Smooth muscle cell of the pulmonary artery (primary cell): ENCODE results near the gene EIF3CL. TPM values are rescaled to one million over a fixed set of nuclear protein-coding genes. Genes with fewer than 3 reads are reported as not detected.

Experiments used
- total RNA-seq: library from RNA; depleted of rRNA; stranded (reverse); fragments of >200 nt; gene quantifications from 2 replicates; pipeline ENCODE4 v1.2.3, GENCODE V29; 2014

EIF3CL gene, protein sequence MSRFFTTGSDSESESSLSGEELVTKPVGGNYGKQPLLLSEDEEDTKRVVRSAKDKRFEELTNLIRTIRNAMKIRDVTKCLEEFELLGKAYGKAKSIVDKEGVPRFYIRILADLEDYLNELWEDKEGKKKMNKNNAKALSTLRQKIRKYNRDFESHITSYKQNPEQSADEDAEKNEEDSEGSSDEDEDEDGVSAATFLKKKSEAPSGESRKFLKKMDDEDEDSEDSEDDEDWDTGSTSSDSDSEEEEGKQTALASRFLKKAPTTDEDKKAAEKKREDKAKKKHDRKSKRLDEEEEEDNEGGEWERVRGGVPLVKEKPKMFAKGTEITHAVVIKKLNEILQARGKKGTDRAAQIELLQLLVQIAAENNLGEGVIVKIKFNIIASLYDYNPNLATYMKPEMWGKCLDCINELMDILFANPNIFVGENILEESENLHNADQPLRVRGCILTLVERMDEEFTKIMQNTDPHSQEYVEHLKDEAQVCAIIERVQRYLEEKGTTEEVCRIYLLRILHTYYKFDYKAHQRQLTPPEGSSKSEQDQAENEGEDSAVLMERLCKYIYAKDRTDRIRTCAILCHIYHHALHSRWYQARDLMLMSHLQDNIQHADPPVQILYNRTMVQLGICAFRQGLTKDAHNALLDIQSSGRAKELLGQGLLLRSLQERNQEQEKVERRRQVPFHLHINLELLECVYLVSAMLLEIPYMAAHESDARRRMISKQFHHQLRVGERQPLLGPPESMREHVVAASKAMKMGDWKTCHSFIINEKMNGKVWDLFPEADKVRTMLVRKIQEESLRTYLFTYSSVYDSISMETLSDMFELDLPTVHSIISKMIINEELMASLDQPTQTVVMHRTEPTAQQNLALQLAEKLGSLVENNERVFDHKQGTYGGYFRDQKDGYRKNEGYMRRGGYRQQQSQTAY
- total RNA-seq, result 105 and 115 TPM in 2 replicates

DNA sequence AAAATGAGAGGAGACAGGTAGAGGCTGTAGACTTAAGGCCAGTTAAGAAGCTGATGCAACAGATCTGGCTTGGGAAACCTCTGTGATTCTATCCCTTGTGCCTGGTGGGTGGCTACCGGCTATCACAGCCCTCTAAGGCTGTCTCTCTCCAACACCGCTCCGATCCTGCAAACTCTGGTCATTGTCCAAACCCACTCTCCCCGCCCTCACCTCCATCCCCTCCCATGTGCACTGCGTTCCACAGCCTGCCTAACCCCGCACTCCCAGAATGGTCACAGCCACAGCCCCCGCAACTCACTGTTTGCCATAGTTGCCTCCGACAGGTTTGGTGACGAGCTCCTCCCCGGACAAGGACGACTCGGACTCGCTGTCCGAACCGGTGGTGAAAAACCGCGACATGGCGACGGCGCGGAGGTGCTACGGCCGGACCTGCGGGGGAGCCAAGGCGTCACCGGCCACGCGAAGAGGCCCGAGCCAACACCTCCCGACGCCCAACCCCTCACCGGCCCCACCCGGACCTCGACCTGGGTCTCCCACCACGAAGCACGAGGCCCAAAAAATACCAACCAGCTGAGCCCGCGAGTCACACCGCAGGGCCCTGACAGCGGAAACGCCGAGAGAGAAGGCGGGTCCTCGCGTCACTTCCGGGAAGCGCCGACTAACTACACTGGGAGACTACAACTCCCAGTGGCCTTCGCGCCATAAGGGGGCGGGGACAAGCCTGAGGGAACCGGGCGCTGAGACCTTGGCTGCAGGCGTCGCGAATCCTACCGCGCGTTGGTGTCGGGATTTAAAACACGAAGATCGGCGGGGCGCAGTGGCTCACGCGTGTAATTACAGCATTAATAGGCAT lies at the start of gene EIF3CL:
Gene EIF3CL (minus strand): TSS at position 622 of the 853 bp plus-strand sequence. CDS start 223 bp downstream, at position 399.

DNA sequence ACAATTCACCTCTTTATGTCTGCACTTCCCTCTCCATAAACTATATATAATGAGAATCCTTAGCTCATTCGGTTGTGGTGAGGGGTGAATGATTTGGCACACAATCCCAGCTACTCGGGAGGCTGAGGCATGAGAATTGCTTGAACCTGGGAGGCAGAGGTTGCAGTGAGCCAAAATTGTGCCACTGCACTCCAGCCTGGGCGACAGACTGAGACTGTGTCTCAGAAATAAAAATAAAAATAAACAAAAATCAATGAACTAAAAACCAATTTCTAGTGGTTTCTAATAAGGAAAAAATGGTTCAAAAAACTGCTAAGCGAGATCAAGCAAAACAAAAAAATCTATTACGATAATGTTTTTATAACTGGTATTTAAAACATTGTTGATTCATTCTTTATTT lies 40.2 kb downstream of the EIF3CL start, which contains the start of gene NPIPB6:
Gene NPIPB6 (minus strand): TSS at position 101 of the 400 bp plus-strand sequence. CDS start 686 bp downstream, outside the sequence.

Other genes starting within 250 kb of the EIF3CL start
- gene XPO6, start 191.9 kb downstream of the EIF3CL start, total RNA-seq, result 105 and 129 TPM in 2 replicates
- under 0.01 and 0.03 TPM in 2 replicates for gene SBK1, start 111.3 kb downstream of the EIF3CL start, total RNA-seq
- gene NPIPB6, start 40.3 kb downstream of the EIF3CL start, total RNA-seq, result 0.85 and 0.89 TPM in 2 replicates
- gene NPIPB7, start 68.5 kb upstream of the EIF3CL start, total RNA-seq, result not detected in 2 replicates
- gene CLN3, start 88.2 kb upstream of the EIF3CL start, total RNA-seq, result 15.7 and 21.5 TPM in 2 replicates
- not detected in 2 replicates for gene APOBR, start 90.8 kb upstream of the EIF3CL start, total RNA-seq
- gene IL27, start 103.0 kb upstream of the EIF3CL start, total RNA-seq, result not detected in 2 replicates
- 25.6 and 31.5 TPM in 2 replicates for gene NUPR1, start 135.1 kb upstream of the EIF3CL start, total RNA-seq
- gene SGF29, start 150.1 kb upstream of the EIF3CL start, total RNA-seq, result 5.3 and 11.7 TPM in 2 replicates
- not detected in 2 replicates for gene SULT1A2, start 193.2 kb upstream of the EIF3CL start, total RNA-seq
- gene SULT1A1, start 206.2 kb upstream of the EIF3CL start, total RNA-seq, result 0.50 and 3.8 TPM in 2 replicates
- gene NPIPB8, start 234.2 kb upstream of the EIF3CL start, total RNA-seq, result 0.13 and 0.52 TPM in 2 replicates